GM12874 (cell line): ENCODE data around the gene SSR4.

Source experiments
- TF ChIP-seq, protein P1 (sequence below): IDR thresholded peaks from 2 replicates; pipeline ENCODE4 v1.5.1; 2011; ENCODE audit warnings: low read depth, mild to moderate bottlenecking, control low read depth, low read length, moderate library complexity; ENCODE audit not compliant: insufficient read depth

SSR4 gene

GRCh38 chrX:153782313-153782712 lies 12.2 kb upstream of the SSR4 start:
- TF ChIP-seq, protein P1, sequence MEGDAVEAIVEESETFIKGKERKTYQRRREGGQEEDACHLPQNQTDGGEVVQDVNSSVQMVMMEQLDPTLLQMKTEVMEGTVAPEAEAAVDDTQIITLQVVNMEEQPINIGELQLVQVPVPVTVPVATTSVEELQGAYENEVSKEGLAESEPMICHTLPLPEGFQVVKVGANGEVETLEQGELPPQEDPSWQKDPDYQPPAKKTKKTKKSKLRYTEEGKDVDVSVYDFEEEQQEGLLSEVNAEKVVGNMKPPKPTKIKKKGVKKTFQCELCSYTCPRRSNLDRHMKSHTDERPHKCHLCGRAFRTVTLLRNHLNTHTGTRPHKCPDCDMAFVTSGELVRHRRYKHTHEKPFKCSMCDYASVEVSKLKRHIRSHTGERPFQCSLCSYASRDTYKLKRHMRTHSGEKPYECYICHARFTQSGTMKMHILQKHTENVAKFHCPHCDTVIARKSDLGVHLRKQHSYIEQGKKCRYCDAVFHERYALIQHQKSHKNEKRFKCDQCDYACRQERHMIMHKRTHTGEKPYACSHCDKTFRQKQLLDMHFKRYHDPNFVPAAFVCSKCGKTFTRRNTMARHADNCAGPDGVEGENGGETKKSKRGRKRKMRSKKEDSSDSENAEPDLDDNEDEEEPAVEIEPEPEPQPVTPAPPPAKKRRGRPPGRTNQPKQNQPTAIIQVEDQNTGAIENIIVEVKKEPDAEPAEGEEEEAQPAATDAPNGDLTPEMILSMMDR: no peak

DNA sequence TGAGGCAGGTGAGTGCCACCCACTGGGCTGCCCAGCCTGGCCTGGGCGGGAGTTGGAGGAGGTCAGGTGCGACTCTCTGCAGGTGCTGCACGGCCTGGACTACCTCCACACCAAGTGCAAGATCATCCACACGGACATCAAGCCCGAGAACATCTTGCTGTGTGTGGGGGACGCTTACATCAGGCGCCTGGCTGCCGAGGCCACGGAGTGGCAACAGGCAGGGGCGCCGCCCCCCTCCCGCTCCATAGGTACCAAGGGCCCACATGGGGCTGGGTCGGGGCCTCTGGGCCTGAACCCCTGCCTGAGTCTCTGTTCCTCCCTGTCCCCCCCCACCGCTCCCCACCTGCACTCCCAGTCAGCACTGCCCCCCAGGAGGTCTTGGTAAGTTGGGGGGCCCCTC lies 11.6 kb upstream of the SSR4 start:
- TF ChIP-seq, protein P1: no peak

GRCh38 chrX:153783378-153784013 lies 11.0 kb upstream of the SSR4 start:
- TF ChIP-seq, protein P1: no peak

DNA sequence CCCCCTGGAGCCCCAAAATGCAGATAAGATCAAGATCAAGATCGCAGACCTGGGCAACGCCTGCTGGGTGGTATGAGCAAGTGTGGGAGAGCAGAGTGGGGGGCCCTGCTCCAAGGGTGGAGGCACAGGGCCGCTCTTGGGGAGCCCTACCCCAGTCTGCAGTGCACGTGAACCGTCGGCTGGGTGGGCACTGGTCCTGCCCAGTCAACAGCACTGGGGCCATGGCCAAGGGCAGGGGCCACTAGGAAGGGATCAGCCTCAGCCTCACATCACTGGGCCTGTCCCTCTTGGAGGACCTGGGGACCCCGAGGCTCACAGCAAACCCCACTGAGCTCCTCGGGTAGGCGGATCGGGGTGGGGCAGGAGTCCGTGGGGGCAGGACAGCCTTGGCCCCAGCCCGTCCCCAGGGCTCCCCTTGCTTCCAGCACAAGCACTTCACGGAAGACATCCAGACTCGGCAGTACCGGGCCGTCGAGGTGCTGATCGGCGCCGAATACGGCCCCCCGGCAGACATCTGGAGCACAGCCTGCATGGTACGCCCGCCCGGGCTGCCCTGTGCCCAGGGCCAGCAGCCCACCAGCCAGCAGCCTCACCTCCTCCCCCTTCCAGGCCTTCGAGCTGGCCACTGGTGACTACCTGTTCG lies 10.0 kb upstream of the SSR4 start:
- TF ChIP-seq, protein P1: no peak

DNA sequence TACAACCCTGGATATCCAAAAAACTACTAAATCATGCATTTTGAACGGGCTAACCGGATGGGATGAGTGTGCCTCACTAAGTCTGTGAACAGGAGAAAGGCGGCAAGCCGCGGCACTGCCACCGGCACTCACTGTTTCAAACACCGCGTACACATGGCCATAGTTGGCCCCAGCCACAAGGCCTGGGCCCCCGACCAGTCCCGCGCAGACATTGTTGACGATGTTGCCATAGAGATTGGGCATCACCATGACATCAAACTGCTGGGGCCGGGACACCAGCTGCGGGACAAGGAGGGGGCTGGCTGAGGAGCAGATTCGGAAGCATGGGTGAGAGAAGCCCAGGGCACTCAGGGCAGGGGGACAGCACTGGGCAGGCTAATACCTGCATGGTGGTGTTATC lies 7.8 kb upstream of the SSR4 start:
- TF ChIP-seq, protein P1: no peak

DNA sequence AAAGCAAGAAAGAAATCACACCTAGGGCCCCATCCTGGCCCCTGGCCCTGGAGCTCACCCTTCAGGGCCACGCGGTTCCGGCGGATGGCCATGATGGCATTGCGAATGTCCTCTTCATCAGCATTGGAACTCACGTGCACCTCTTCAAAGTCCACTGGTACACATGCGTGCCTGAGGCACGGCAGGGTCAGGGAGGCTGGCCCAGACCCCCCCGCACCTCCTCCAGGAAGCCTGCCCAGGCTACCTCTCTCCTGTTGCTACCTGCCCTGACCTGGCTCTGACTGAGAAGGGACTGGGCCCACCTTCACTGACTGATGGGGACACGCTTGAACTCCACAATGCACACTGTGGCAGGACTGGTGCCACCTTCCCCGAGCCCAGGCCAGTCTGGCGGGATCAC lies 4.8 kb upstream of the SSR4 start:
- TF ChIP-seq, protein P1: no peak

DNA sequence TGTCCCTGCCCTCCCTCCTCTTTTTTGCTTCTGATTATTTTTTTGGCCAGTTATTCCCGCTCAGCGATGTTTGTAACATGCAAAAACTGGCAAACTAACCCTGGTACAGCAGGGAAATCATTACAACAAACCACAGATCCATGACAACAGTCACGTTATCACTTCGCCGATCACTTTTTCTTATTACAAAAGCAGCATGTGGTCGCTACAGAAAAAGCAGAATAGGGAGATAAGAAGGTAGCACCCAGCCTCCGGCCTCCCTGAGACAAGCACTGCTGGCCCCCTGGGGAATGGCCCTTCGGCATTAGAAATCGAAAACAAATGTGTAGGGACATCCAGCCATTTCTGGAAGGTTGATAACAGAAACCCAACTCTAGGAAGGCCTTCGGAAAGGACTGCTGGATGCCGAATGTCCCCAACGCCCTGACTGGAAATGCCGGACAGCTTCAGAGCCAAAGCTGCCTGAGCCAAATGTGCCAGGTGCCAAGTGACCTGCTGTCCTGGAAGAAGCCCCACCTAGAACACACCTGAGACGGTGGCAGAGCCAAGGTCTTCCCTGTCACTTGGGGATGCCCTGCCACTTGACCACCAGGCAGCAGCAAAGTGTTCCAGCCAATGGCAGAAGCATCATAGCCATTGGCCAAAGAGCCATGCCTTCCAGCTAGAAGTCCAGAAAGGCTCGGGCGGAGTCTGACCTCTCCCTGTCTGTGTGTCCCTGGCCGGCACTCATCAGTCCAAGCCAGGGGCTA lies 3.2 kb upstream of the SSR4 start:
- TF ChIP-seq, protein P1: no peak
